HepG2 (cell line): ENCODE results near the gene TOB1. TPM values are rescaled to one million over a fixed set of nuclear protein-coding genes. Genes with fewer than 3 reads are reported as not detected.
A peak's percentile ranks its signal among the peaks of the same experiment; 100 is the strongest.

Experiments used
- ESRRA ChIP-seq: sonication (generic); formaldehyde crosslinking; IDR thresholded peaks from 2 replicates; pipeline ENCODE4 v1.5.1; 2020; ENCODE audit warnings: mild to moderate bottlenecking, low read depth, missing genetic modification reagents
- HDAC2 ChIP-seq: sonication (generic); formaldehyde crosslinking; IDR thresholded peaks from 2 replicates; pipeline ENCODE4 v1.4.0; 2020; ENCODE audit warnings: missing genetic modification reagents
- HES4 ChIP-seq: sonication (generic); formaldehyde crosslinking; IDR thresholded peaks from 2 replicates; pipeline ENCODE4 v1.9.0; 2021; ENCODE audit warnings: mild to moderate bottlenecking, missing genetic modification reagents, borderline replicate concordance
- HOXA3 ChIP-seq: sonication (generic); formaldehyde crosslinking; IDR thresholded peaks from 2 replicates; pipeline ENCODE4 v1.5.0; 2020; ENCODE audit warnings: missing genetic modification reagents
- HOXA9 ChIP-seq: sonication (generic); formaldehyde crosslinking; IDR thresholded peaks from 2 replicates; pipeline ENCODE4 v1.8.1; 2022; ENCODE audit warnings: missing genetic modification reagents, mild to moderate bottlenecking, moderate library complexity, borderline replicate concordance
- JDP2 ChIP-seq: sonication (generic); formaldehyde crosslinking; IDR thresholded peaks from 2 replicates; pipeline ENCODE4 v1.8.1; 2022; ENCODE audit warnings: missing genetic modification reagents, borderline replicate concordance
- NCOR1 ChIP-seq: fragments of 200-600 bp; sonication (generic); IDR thresholded peaks from 2 replicates; pipeline ENCODE4 v1.7.0; 2017; ENCODE audit warnings: antibody characterized with exemption, low read length, borderline replicate concordance
- NFE2L2 ChIP-seq: fragments of 150-350 bp; IDR thresholded peaks from 2 replicates; pipeline ENCODE4 v1.6.1; 2014; ENCODE audit warnings: low read length
- PCBP1 ChIP-seq: fragments of 200-400 bp; formaldehyde crosslinking; IDR thresholded peaks from 2 replicates; pipeline ENCODE4 v1.6.1; 2017; ENCODE audit warnings: mild to moderate bottlenecking, low read depth, low read length, borderline replicate concordance
- RAD21 ChIP-seq: fragments of 450-650 bp; formaldehyde crosslinking; IDR thresholded peaks from 2 replicates; pipeline ENCODE4 v1.5.0; 2020; ENCODE audit warnings: mild to moderate bottlenecking
- RFX5 ChIP-seq: IDR thresholded peaks from 2 replicates; pipeline ENCODE4 v1.6.1; 2011; ENCODE audit warnings: low read depth, low read length, improper control_type of control experiment
- SNAPC2 ChIP-seq: sonication (generic); formaldehyde crosslinking; IDR thresholded peaks from 2 replicates; pipeline ENCODE4 v1.8.1; 2022; ENCODE audit warnings: mild to moderate bottlenecking, missing genetic modification reagents
- SP5 ChIP-seq: IDR thresholded peaks from 2 replicates; pipeline ENCODE4 v1.6.1; 2016; ENCODE audit warnings: low read depth, borderline replicate concordance
- TFE3 ChIP-seq: IDR thresholded peaks from 2 replicates; pipeline ENCODE4 v1.6.1; 2016
- TOPORS ChIP-seq: sonication (generic); formaldehyde crosslinking; IDR thresholded peaks from 2 replicates; pipeline ENCODE4 v1.8.0; 2023; ENCODE audit warnings: mild to moderate bottlenecking, missing genetic modification reagents
- ZBTB7B ChIP-seq: sonication (generic); formaldehyde crosslinking; IDR thresholded peaks from 2 replicates; pipeline ENCODE4 v1.4.0; 2020; ENCODE audit warnings: missing genetic modification reagents
- ZFY ChIP-seq: sonication (generic); formaldehyde crosslinking; IDR thresholded peaks from 2 replicates; pipeline ENCODE4 v1.4.0; 2020; ENCODE audit warnings: missing genetic modification reagents
- ZNF235 ChIP-seq: sonication (generic); formaldehyde crosslinking; IDR thresholded peaks from 2 replicates; pipeline ENCODE4 v1.8.1; 2023; ENCODE audit warnings: mild to moderate bottlenecking, missing genetic modification reagents, borderline replicate concordance
- ZNF263 ChIP-seq: sonication (generic); formaldehyde crosslinking; IDR thresholded peaks from 2 replicates; pipeline ENCODE4 v1.4.0; 2020; ENCODE audit warnings: missing genetic modification reagents
- ZNF343 ChIP-seq: sonication (generic); formaldehyde crosslinking; IDR thresholded peaks from 2 replicates; pipeline ENCODE4 v1.4.0; 2020; ENCODE audit warnings: mild to moderate bottlenecking, missing genetic modification reagents
- ZNF367 ChIP-seq: sonication (generic); formaldehyde crosslinking; IDR thresholded peaks from 2 replicates; pipeline ENCODE4 v1.4.0; 2020; ENCODE audit warnings: missing genetic modification reagents, borderline replicate concordance
- ZNF746 ChIP-seq: sonication (generic); formaldehyde crosslinking; IDR thresholded peaks from 2 replicates; pipeline ENCODE4 v1.8.0; 2022; ENCODE audit warnings: mild to moderate bottlenecking, missing genetic modification reagents
- ZNF749 ChIP-seq: sonication (generic); formaldehyde crosslinking; IDR thresholded peaks from 2 replicates; pipeline ENCODE4 v1.8.0; 2022; ENCODE audit warnings: mild to moderate bottlenecking, missing genetic modification reagents, moderate library complexity, borderline replicate concordance
- polyA plus RNA-seq, 8 experiments: library from polyadenylated mRNA; depleted of rRNA in 3 of 8; stranded (reverse) in 7 of 8; unstranded in 1 of 8; fragments of >200 nt; fragmentation: Illumina TruSeq in 4 of 8; extraction: Trizol in 4 of 8; gene quantifications; 2 replicates each; pipeline versions ENCODE4 v1.2.1 to v1.2.3, GENCODE V29; 2011 to 2016; ENCODE audit warnings: low read depth in 4 of 8, missing spikeins in 1 of 8, mixed read lengths in 1 of 8; ENCODE audit not compliant: insufficient read depth in 1 of 8
- total RNA-seq, 5 experiments: library from RNA; depleted of rRNA; stranded (reverse); fragments of >200 nt; fragmentation: Illumina TruSeq; extraction: Trizol; gene quantifications; 2 replicates each; pipeline ENCODE4 v1.2.3, GENCODE V29; 2016; ENCODE audit warnings: low read depth in 1 of 5
- TF ChIP-seq, protein P1 (sequence below): sonication (generic); formaldehyde crosslinking; IDR thresholded peaks from 2 replicates; pipeline ENCODE4 v1.4.0; 2020; ENCODE audit warnings: missing genetic modification reagents, mild to moderate bottlenecking, borderline replicate concordance
- TF ChIP-seq, protein P2 (sequence below): sonication (generic); formaldehyde crosslinking; IDR thresholded peaks from 2 replicates; pipeline ENCODE4 v1.4.0; 2020; ENCODE audit warnings: missing genetic modification reagents, mild to moderate bottlenecking, borderline replicate concordance
- TF ChIP-seq, protein P3 (sequence below): sonication (generic); formaldehyde crosslinking; IDR thresholded peaks from 2 replicates; pipeline ENCODE4 v1.4.0; 2020; ENCODE audit warnings: missing genetic modification reagents

TOB1 gene
- total and polyA plus RNA-seq, 2 of the 13 experiments (the other 11 are each of a cell fraction or from before 2014, with no cell fraction given) = 21.9 to 57.7 TPM

DNA sequence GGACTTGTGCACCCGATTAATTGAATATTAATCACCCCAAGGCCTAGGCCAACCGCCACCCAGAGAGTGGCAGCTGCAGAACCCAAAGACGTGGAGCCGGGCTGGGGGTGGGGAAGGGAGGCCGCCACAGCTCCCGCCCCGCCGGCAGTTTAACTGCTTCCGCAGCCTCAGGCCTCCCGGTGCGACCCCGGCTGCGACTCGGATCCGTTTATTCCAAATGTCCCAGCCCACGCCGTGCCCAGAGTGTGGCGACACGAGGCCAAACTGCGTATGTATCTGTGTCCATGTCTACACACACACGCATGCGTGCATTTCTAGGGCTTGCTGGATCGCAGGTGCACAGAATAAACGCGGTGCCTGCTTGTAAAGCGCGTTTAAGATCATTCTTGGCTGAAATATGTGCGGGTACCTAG is 802 bp upstream of the TOB1 start (continued):
- TF ChIP-seq ZNF749 (no peak), SP5 (CRISPR knock-in tag) (no peak), TOPORS (CRISPR knock-in tag) (no peak), TFE3 (CRISPR knock-in tag) (0 out of 2 replicates have a peak, but pooled peaks have one; percentile 29), ZNF235 (CRISPR knock-in tag) (no peak; the same call in 1 of the 2 replicates), ZFY (CRISPR knock-in tag) (no peak), ZBTB7B (CRISPR knock-in tag) (0 out of 2 replicates have a peak, but pooled peaks have one; percentile 12), ZNF343 (CRISPR knock-in tag) (no peak), HDAC2 (no peak), ZNF263 (CRISPR knock-in tag) (no peak), RAD21 (CRISPR knock-in tag) (peak; percentile 57), HOXA3 (CRISPR knock-in tag) (no peak), HES4 (CRISPR knock-in tag) (peak; percentile 91), PCBP1 (peak; percentile 68; the same call in 1 of the 2 replicates), HOXA9 (CRISPR knock-in tag) (0 out of 2 replicates have a peak, but pooled peaks have one; percentile 66), SNAPC2 (no peak), ESRRA (CRISPR knock-in tag) (no peak), NFE2L2 (no peak), RFX5 (no peak), ZNF367 (0 out of 2 replicates have a peak, but pooled peaks have one; percentile 40), ZNF746 (CRISPR knock-in tag) (0 out of 2 replicates have a peak, but pooled peaks have one; percentile 3), JDP2 (no peak), NCOR1 (no peak)
- TF ChIP-seq, protein P1, sequence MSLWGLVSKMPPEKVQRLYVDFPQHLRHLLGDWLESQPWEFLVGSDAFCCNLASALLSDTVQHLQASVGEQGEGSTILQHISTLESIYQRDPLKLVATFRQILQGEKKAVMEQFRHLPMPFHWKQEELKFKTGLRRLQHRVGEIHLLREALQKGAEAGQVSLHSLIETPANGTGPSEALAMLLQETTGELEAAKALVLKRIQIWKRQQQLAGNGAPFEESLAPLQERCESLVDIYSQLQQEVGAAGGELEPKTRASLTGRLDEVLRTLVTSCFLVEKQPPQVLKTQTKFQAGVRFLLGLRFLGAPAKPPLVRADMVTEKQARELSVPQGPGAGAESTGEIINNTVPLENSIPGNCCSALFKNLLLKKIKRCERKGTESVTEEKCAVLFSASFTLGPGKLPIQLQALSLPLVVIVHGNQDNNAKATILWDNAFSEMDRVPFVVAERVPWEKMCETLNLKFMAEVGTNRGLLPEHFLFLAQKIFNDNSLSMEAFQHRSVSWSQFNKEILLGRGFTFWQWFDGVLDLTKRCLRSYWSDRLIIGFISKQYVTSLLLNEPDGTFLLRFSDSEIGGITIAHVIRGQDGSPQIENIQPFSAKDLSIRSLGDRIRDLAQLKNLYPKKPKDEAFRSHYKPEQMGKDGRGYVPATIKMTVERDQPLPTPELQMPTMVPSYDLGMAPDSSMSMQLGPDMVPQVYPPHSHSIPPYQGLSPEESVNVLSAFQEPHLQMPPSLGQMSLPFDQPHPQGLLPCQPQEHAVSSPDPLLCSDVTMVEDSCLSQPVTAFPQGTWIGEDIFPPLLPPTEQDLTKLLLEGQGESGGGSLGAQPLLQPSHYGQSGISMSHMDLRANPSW (CRISPR knock-in tag) = no peak
- TF ChIP-seq, protein P2, sequence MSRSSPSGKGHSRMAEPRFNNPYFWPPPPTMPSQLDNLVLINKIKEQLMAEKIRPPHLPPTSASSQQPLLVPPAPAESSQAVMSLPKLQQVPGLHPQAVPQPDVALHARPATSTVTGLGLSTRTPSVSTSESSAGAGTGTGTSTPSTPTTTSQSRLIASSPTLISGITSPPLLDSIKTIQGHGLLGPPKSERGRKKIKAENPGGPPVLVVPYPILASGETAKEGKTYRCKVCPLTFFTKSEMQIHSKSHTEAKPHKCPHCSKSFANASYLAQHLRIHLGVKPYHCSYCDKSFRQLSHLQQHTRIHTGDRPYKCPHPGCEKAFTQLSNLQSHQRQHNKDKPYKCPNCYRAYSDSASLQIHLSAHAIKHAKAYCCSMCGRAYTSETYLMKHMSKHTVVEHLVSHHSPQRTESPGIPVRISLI (CRISPR knock-in tag) = no peak
- TF ChIP-seq, protein P3, sequence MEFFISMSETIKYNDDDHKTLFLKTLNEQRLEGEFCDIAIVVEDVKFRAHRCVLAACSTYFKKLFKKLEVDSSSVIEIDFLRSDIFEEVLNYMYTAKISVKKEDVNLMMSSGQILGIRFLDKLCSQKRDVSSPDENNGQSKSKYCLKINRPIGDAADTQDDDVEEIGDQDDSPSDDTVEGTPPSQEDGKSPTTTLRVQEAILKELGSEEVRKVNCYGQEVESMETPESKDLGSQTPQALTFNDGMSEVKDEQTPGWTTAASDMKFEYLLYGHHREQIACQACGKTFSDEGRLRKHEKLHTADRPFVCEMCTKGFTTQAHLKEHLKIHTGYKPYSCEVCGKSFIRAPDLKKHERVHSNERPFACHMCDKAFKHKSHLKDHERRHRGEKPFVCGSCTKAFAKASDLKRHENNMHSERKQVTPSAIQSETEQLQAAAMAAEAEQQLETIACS (CRISPR knock-in tag) = no peak
